GM12864 (cell line): Measurements from ENCODE around the gene NUP42.

ENCODE experiments used
- DNase-seq: peaks from one replicate; pipeline ENCODE4 v3.0.0-alpha.2; 2011; ENCODE audit warnings: low read depth
- H3K4me3 ChIP-seq: 2 replicates; pipeline ENCODE4 v1.5.1; 2011; ENCODE audit warnings: mild to moderate bottlenecking, low read depth, low read length, control low read depth
- TF ChIP-seq, protein P1 (sequence below): IDR thresholded peaks from 2 replicates; pipeline ENCODE4 v1.5.1; 2011; ENCODE audit warnings: low read depth, mild to moderate bottlenecking, moderate library complexity, low read length, control low read depth, inconsistent platforms; ENCODE audit errors: missing control alignments

Gene NUP42

DNA sequence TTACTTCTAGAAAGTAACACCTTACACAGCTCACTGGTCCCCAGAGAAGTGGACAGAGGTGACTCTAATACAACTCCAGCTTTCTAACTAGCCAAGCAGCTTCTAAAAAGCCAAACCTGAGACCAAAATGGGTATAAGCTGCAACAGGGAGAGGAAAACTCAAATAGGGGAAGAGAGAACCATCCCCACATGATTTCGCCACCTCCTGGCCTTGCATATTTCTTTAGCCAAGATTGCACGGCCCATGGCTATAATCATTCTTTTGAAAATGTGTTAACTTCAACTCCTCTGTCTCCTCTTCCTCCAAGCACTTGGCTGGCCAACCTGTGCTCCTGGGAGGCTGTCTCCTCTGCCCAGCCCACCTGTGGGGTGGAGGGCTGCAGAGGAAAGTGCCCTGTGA lies 28.7 kb downstream of the NUP42 start:
- no peak overlapping the region for H3K4me3 ChIP-seq
- TF ChIP-seq, protein P1, sequence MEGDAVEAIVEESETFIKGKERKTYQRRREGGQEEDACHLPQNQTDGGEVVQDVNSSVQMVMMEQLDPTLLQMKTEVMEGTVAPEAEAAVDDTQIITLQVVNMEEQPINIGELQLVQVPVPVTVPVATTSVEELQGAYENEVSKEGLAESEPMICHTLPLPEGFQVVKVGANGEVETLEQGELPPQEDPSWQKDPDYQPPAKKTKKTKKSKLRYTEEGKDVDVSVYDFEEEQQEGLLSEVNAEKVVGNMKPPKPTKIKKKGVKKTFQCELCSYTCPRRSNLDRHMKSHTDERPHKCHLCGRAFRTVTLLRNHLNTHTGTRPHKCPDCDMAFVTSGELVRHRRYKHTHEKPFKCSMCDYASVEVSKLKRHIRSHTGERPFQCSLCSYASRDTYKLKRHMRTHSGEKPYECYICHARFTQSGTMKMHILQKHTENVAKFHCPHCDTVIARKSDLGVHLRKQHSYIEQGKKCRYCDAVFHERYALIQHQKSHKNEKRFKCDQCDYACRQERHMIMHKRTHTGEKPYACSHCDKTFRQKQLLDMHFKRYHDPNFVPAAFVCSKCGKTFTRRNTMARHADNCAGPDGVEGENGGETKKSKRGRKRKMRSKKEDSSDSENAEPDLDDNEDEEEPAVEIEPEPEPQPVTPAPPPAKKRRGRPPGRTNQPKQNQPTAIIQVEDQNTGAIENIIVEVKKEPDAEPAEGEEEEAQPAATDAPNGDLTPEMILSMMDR: no peak
- DNase-seq: no peak

DNA sequence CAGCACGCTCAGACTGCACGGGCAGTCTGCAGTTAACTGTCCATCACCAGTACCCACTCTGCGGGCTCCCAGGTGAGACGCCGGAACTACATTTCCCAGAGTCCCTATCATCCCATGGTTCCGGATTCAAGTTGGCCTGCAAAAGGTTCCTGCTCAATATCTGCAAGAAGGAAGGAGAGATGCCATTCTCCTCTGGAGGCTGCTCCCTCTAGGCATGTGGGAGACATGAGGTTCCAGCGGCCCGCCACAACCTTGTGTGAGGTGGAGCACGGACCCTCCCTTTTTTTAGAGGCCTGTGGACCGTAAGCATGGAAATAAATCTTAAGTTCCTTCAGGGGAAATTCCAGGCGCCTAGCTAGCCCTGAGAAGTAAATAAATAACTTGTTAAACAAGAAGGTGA lies 29.7 kb downstream of the NUP42 start:
- no peak for DNase-seq
- TF ChIP-seq, protein P1: no peak
- H3K4me3 ChIP-seq: no peak overlapping the region

DNA sequence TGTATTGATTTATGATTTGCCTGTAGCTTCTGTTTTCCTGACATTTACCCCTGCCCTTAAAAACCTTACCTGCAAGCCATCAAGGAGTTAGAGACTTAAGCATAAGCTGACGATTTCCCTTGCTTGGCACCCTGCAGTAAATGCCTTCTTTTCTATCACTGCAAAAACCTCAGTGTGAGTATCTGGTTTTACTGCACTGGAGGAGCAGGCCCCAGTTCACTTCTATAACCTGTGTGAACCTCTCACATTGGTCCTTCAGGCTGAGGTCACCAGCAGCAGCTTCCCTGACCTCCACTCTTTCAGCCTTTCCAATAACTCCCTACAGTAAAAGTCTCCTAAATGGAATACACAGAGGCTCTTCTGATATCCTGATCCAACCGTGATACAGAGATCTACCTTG lies 30.5 kb downstream of the NUP42 start:
- DNase-seq: no peak
- TF ChIP-seq, protein P1: no peak
- no peak overlapping the region for H3K4me3 ChIP-seq

- DNase-seq: no peak
- TF ChIP-seq, protein P1: no peak
- no peak overlapping the region for H3K4me3 ChIP-seq
Observed at GRCh38 chr7:23212841-23213240, 31.0 kb downstream of the NUP42 start.

DNA sequence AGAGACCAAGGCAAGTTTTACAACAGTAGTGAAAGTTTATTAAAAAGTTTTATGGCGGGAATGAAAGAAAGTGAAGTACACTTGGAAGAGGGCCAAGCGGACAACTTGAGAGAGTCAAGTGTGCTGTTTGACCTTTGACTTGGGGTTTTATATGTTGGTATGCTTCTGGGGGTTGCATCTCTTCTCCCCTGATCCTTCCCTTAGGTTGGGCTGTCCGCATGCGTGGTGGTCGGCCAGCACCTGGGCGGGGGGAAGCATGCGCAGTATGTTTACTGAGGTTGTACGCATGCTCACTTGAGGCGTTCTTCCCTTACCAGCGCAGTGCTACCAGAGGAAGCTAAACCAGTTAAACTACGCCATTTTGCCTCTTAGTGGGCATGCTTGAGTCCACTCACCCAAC lies 31.9 kb downstream of the NUP42 start:
- H3K4me3 ChIP-seq: no peak overlapping the region
- TF ChIP-seq, protein P1: no peak
- DNase-seq: no peak

GRCh38 chr7:23214423-23214822 lies 32.6 kb downstream of the NUP42 start:
- no peak for DNase-seq
- H3K4me3 ChIP-seq: no peak overlapping the region
- TF ChIP-seq, protein P1: no peak

- DNase-seq: no peak
- H3K4me3 ChIP-seq: no peak overlapping the region
- TF ChIP-seq, protein P1: no peak
Observed at GRCh38 chr7:23214938-23215337, 33.1 kb downstream of the NUP42 start.
